Kidney (tissue), 14 donors: ENCODE measurements around the gene ITPA. TPM values are rescaled to one million over a fixed set of nuclear protein-coding genes. Genes with fewer than 3 reads are reported as not detected.

Source experiments
- DNase-seq, 5 donors: peaks; one replicate each; pipeline ENCODE4 v3.0.0-alpha.2; 2013 to 2020
- FAIRE-seq: peaks from 2 replicates; lab custom pipeline; 2012; peaks lifted over from hg19 to GRCh38; lab: Jason Lieb, UNC
- H3K27ac ChIP-seq, 2 donors: one replicate each; pipeline ENCODE4 v1.7.0; 2013; ENCODE audit warnings: low read depth in 2 of 2, low read length in 2 of 2, inconsistent platforms in 1 of 2
- H3K27me3 ChIP-seq: one replicate; pipeline ENCODE4 v1.7.1; 2013; ENCODE audit warnings: low read length, inconsistent platforms; ENCODE audit not compliant: control insufficient read depth, insufficient read depth
- H3K36me3 ChIP-seq, 3 donors: one replicate each; pipeline versions ENCODE4 v1.7.0 to v1.7.1; 2013; ENCODE audit warnings: low read length in 3 of 3, control low read depth in 1 of 3, inconsistent platforms in 1 of 3; ENCODE audit not compliant: insufficient read depth in 3 of 3, control insufficient read depth in 2 of 3
- H3K4me1 ChIP-seq, 3 donors: one replicate each; pipeline versions ENCODE4 v1.7.0 to v1.7.1; 2013; ENCODE audit warnings: low read length in 3 of 3, inconsistent platforms in 1 of 3, low read depth in 1 of 3; ENCODE audit not compliant: control insufficient read depth in 2 of 3, insufficient read depth in 2 of 3
- H3K4me3 ChIP-seq, 3 donors: one replicate each; pipeline versions ENCODE4 v1.7.0 to v1.8.1; 2013; ENCODE audit warnings: low read length in 3 of 3, control low read depth in 1 of 3, inconsistent platforms in 1 of 3
- H3K9ac ChIP-seq, 3 donors: one replicate each; pipeline versions ENCODE4 v1.7.0 to v1.7.1; 2013; ENCODE audit warnings: low read length in 3 of 3, control low read depth in 1 of 3, inconsistent platforms in 1 of 3
- H3K9me3 ChIP-seq, 3 donors: one replicate each; pipeline versions ENCODE4 v1.7.0 to v1.7.1; 2013; ENCODE audit warnings: low read length in 3 of 3, control low read depth in 1 of 3, inconsistent platforms in 1 of 3; ENCODE audit not compliant: control insufficient read depth in 2 of 3, insufficient read depth in 1 of 3
- intact Hi-C: fragments of 100-400 bp; cut with DNase I; formaldehyde crosslinking; loops from one replicate; pipeline ENCODE4 v1.11.1; 2022
- polyA plus RNA-seq: library from polyadenylated mRNA; stranded (reverse); fragments of 350-450 nt; fragmentation: Illumina TruSeq; extraction: RNeasy Lipid Tissue Mini Kit (QIAGEN cat#74804); gene quantifications from one replicate; pipeline ENCODE4 v1.2.3, GENCODE V29; 2014; ENCODE audit warnings: low read depth, low replicate concordance; ENCODE audit not compliant: insufficient read depth
- total RNA-seq: library from RNA; stranded (reverse); fragmentation: NEBNext Ultra II Directional; extraction: Animal tissue kit (Norgen Biotek cat#: 25700); gene quantifications from one replicate; pipeline ENCODE4 v1.2.1, GENCODE V29; 2021
- TF ChIP-seq, protein P1 (sequence below): IDR thresholded peaks from 3 replicates; pipeline ENCODE4 v1.5.1; 2012; ENCODE audit warnings: mild to moderate bottlenecking, moderate library complexity, borderline replicate concordance; ENCODE audit not compliant: insufficient read depth; ENCODE audit errors: extremely low read depth
- donor health status: control.
- donor health status: control.
- donor health status: control.
- donor health status: control.
- donor health status: control.
- donor health status: DM: yes; HTN: yes; CAD: no.
- donor health status: Normal renal cell carcinoma (clear cell type).

The ITPA gene
- total and polyA plus RNA-seq, 2 donors from 2014 or later, result 59.7 to 81.1 TPM

DNA sequence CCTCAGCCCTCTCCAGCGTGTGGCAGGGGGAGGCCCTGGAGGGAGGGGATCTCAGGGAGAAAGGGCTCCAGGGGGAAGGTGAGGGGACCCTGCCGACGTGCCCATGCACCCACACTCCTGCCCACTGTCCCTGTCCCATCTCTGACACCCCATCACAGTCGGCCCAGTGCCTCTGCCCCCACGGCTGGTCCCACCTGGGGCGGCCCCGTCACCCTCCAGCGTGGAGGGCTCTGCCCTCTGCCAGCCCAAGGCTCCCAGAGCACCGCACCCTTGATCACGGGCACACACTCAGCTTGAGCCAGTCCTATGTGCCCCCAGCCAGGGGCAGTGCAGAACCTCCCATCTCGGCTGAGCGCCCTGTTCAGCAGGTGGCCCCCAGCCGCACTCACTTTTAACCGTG, 20.5 kb downstream of the ITPA start:
- intact Hi-C loops, result no loop called here

DNA sequence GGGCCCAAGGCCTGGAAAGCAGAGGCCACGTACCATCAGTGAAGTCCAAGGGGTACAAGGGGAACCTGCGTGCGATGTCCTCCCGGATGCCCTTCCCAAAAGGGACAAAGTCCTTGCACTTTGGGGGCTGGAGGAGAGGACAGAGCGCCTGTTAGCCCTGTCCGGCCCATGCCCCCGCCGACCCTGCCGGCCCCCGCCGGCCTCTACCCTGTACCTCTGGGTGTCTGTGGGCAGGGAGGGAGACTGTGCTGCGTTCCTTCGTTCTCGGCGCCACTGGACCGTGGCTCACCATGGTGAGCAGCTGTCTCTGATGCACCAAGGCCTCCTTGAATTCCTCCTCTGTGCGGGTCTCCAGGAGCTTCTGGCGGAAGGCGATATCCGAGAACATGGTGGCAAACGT, 21.8 kb downstream of the ITPA start:
- DNase-seq, result no peak
- Histone ChIP-seq H3K9me3 (no peaks in the 10 kb centered on the region), H3K27ac (no peak overlapping the region), H3K4me1 (no peaks in the 10 kb centered on the region), H3K27me3 (no peaks in the 10 kb centered on the region), H3K4me3 (no peak overlapping the region), H3K36me3 (no peaks in the 10 kb centered on the region), H3K9ac (no peak overlapping the region)
- TF ChIP-seq, protein P1, sequence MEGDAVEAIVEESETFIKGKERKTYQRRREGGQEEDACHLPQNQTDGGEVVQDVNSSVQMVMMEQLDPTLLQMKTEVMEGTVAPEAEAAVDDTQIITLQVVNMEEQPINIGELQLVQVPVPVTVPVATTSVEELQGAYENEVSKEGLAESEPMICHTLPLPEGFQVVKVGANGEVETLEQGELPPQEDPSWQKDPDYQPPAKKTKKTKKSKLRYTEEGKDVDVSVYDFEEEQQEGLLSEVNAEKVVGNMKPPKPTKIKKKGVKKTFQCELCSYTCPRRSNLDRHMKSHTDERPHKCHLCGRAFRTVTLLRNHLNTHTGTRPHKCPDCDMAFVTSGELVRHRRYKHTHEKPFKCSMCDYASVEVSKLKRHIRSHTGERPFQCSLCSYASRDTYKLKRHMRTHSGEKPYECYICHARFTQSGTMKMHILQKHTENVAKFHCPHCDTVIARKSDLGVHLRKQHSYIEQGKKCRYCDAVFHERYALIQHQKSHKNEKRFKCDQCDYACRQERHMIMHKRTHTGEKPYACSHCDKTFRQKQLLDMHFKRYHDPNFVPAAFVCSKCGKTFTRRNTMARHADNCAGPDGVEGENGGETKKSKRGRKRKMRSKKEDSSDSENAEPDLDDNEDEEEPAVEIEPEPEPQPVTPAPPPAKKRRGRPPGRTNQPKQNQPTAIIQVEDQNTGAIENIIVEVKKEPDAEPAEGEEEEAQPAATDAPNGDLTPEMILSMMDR, result no peak
- no peak for FAIRE-seq
- intact Hi-C loops, result no loop called here

More for the DNA sequence above, 20.5 kb downstream of the ITPA start:
- H3K9me3 ChIP-seq, result no peaks in the 10 kb centered on the region
- H3K4me3 ChIP-seq, result no peak overlapping the region
- no peak overlapping the region for H3K9ac ChIP-seq
- H3K27me3 ChIP-seq, result no peaks in the 10 kb centered on the region
- H3K27ac ChIP-seq, result no peak overlapping the region
- TF ChIP-seq, protein P1, result no peak
- no peaks in the 10 kb centered on the region for H3K4me1 ChIP-seq
- H3K36me3 ChIP-seq, result no peaks in the 10 kb centered on the region
- FAIRE-seq, result no peak
- no peak for DNase-seq

DNA sequence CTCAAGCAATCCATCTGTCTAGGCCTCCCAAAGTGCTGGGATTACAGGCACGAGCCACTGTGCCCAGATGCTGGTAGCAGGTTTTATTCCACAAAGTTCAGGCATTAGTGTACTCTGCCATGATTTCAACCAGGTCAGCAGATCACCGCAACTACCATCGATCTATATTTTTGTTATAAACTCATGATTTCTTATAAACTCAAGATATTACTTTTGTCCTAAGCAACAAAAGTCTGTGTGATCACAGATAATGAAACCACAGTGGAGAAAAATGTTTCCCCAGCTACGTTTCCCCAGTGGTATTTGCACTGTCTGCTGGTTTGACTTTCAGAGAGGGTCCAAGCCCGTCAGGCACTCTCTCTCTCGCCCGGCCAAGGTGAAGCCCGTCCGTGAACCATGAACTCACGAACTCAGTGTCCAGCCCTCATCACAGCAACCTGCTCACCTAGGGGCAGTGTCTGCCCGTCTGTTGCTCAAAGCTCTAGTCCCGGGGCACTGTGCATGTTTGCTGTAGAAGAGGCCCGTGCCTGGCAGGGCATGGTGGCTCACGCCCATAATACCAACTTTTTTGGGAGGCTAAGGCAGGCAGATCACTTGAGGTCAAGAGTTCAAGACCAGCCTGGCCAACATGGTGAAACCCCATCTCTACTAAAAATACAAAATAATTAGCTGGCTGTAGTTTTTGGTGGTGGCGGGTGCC, 22.7 kb downstream of the ITPA start:
- Histone ChIP-seq H3K9ac (no peak overlapping the region), H3K9me3 (no peaks in the 10 kb centered on the region), H3K27me3 (peaks cover 3% of the 10 kb centered on the region), H3K4me3 (no peak overlapping the region), H3K27ac (no peak overlapping the region), H3K36me3 (no peaks in the 10 kb centered on the region), H3K4me1 (no peaks in the 10 kb centered on the region)
- TF ChIP-seq, protein P1, result no peak
- FAIRE-seq, result no peak
- intact Hi-C loops, result no loop called here
- DNase-seq, result no peak
